ENCODE measurements around the gene SPRED2.

DNA sequence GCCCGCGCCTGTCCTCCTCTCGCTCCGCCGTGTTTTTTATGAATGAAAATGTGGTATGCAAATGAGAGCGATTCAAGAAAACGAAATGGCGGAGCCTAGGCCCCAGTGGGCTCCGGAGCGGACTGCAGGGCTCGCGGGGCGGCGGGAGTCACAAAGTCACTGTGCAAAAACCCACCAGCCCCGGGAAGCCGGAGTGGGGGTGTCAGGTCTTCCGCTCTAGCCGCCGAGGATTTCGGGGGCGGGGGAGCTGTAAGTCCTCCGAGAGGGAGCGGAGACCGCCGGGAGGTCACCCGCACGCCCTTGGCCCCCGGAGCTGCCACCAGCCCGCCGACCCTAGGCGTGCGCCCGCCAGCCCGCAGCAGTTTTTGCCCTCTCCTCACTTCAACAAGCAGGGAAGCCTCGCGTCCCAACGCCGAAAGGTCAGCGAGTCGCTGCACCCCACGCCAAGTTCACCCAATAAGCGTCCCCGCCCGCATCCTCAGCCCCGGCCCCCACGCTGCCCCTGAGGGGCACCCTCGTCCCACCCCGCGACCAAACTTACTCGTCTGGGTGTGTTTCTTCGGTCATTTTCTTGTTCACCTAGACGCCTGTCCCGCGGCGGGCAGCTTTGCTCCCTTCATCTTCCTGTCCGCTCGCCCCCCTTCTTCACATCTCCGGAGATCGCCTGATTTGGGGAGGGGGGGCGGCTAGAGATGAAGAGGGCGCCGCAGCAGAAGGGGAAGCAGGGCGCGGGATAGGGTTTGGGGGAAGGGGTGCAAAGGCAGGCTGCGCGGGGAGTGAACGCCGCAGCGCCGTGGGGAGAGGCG is 775 bp downstream of the SPRED2 start:
- no peak for TF ChIP-seq EZH2 (IDR thresholded peaks at IDR 0.05)
- no peak for TF ChIP-seq POLR2AphosphoS5 (IDR thresholded peaks at IDR 0.05; ENCODE audit: borderline replicate concordance, low read depth, low read length)
- TF ChIP-seq FOXP2 (optimal IDR thresholded peaks at IDR 0.05; ENCODE audit: control extremely low read depth, extremely low read length, insufficient read depth), result no peak
